GM12872 (cell line): ENCODE results near the gene KRTAP10-2.

ENCODE experiments used
- TF ChIP-seq, protein P1 (sequence below): IDR thresholded peaks from 3 replicates; pipeline ENCODE4 v1.5.1; 2011; ENCODE audit warnings: low read depth, mild to moderate bottlenecking, low read length, moderate library complexity; ENCODE audit not compliant: insufficient read depth

The KRTAP10-2 gene

DNA sequence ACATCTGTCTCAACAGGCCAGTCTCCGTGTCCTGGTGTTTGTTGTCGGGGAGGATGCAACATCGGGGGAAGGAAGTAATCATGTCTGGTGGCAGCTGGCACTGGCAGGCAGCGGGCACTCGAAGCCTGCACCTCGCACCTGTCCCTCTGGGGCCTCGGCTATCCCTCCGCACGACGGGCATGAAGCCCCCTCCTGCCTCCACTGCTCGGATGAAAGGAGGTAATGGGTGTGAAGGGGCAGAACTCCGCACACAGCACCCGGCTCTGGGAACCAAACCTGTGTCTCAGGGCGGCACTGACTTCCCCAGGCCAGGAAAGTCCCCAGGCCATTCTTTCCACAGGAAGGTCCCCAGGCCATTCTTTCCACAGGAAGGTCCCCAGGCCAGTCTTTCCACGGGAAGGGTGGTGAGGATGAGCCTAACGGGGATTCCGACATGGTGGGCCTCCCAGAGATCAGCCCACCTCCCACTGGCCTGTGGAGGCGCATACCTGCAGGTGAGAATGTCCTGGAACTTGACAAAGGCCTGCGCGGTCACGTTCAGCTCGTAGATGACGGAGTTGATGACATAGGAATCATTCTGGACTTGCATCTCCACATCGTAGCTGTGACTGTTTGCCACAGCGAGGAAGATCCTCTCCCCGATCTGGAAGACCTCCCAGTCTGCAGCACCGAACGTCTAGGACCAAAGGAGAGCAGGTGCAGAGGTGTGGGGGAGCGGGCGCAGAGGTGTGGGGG is 42.4 kb downstream of the KRTAP10-2 start:
- TF ChIP-seq, protein P1, sequence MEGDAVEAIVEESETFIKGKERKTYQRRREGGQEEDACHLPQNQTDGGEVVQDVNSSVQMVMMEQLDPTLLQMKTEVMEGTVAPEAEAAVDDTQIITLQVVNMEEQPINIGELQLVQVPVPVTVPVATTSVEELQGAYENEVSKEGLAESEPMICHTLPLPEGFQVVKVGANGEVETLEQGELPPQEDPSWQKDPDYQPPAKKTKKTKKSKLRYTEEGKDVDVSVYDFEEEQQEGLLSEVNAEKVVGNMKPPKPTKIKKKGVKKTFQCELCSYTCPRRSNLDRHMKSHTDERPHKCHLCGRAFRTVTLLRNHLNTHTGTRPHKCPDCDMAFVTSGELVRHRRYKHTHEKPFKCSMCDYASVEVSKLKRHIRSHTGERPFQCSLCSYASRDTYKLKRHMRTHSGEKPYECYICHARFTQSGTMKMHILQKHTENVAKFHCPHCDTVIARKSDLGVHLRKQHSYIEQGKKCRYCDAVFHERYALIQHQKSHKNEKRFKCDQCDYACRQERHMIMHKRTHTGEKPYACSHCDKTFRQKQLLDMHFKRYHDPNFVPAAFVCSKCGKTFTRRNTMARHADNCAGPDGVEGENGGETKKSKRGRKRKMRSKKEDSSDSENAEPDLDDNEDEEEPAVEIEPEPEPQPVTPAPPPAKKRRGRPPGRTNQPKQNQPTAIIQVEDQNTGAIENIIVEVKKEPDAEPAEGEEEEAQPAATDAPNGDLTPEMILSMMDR: no peak

DNA sequence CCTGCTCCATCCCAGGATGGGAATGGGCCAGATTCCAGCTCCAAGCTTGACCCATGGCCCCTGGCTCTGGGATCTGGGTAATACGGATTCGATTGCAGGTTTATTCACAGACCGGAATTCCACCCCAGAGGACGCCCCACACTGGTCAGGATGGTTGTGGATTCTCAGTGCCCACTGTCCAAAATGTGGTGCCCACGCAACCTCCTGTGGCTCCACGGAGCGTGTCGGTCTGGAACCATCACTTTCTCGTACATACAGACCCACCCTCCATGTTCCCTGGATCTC is 42.9 kb downstream of the KRTAP10-2 start:
- TF ChIP-seq, protein P1: no peak

DNA sequence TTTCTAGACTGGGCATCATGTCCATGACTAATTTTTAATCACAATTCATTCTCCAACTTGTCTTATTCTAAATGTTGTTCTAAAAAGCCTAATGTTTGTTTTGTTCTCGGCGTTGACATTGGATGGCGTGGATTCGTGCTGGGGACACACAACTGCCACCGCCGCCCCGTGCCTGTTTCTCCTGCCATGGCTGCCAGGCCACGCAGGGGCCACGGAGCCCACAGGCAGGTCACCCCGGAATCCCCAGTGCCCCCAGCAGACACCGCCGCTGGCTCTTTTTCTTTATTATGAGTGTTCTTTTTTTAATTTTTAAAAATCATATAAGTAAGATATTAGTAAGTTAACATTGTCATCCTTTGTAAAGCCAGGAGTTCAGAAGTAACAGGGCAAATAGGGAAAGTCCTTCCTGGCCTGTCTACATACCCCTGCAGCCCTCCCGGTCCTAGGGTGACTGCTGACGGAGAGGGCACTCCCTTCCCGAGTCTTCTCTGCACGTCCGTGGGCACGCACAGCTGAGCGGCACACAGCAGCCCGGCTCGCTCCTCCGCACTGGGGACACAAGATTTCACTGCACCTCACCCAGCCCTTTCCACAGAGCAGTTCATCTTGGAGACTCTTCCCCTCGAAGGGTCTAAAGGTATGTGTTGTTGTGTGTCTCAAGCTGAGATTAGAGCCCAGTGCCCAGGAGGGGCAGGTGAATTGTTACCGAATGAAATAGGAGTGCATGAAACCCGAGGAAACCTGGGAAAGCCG is 43.5 kb downstream of the KRTAP10-2 start:
- TF ChIP-seq, protein P1: no peak

DNA sequence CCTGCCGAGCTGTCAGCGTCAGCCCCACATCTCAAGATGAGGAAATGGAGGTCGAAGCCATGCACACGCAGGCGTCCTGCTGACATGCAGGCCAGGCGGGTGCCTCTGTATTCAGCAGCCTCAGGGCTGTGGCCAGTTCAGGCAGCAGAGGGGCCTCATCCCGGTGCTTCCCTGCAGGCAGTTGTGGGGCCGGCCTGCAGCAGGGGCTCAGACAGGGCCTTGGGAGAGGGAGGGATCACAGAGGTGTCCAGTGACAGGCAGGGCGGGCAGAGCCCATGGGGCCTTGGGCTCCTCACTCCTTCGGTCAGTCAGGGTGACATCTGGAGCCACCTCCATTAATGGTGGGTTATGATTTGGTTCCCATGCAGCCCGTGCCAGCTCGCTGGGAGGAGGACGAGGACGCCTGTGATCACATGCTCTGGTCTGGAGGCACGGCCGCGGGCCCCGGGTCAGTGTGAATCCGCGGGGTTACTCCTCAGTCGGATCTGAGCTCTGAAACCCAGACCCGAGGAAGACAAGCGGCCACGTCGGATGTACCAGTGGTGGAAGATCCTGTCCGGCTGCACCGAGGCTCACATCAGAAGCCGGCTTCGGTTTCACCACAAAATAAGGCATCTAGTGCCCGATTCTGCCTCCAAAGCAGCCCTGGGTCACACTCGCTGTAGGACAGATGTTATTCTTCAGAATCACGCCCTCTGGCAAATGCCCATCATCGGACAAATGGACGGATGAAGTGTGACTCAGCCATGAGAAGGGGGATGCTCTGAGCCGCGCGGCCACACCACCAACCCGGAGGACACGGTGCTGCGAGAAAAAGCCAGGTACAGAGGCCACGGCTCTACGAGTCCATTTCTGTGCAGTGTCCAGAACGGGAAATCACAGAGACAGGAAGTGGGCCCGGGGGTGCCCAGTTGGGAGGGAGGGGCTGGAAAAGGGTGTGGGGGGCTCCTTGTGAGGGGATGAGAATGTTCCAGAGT is 44.7 kb downstream of the KRTAP10-2 start:
- TF ChIP-seq, protein P1: no peak

DNA sequence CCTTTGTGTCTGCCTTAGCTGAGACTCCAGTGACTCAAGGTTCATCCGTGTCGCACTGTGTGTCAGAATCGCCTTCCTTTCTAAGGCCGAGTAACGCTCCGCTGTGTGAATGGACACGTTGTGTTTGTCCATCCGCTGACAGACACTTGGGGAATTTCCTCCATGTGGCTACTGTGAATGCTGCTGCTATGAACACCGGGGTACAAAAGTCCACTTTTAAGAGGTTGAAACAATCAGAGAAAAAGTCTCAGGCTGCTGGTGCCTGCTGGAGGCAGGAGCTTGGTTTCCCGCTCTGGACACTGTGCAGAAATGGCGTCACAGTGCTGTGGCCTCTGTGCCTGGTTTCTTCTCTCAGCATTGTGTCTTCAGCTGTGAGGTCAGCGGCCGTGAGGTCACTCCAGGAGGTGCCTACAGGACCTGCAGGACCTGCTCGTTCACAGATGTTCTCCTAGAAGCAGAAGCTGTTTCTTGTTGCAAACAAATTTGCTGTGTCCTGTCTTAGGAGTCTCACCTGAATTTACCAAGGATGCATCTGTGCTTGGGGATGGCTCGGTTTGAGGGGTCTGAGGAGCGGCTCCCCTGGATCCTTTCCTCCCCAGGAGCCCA is 45.5 kb downstream of the KRTAP10-2 start:
- TF ChIP-seq, protein P1: no peak

DNA sequence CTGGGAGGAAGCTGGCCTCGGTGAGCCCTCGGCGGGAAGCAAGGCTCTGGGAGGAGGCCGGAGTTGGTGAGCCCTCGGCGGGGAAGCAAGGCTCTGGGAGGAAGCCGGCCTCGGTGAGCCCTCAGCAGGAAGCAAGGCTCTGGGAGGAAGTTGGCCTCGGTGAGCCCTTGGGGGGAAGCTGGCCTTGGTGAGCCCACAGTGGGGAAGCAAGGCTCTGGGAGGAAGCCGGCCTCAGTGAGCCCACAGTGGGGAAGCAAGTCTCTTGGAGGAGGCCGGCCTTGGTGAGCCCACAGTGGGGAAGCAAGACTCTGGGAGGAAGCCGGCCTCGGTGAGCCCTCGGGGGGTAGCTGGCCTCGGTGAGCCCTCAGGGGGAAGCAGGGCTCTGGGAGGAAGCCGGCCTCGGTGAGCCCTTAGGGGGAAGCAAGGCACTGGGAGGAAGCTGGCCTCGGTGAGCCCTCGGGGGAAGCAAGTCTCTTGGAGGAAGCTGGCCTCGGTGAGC is 47.4 kb downstream of the KRTAP10-2 start:
- TF ChIP-seq, protein P1: no peak
